ENCODE data around the gene IGF2BP2. TPM values are rescaled to one million over a fixed set of nuclear protein-coding genes. Genes with fewer than 3 reads are reported as not detected.

The IGF2BP2 gene
- total and polyA plus RNA-seq, 9 of the 15 experiments (the other 6 are each of a cell fraction or from before 2014, with no cell fraction given), result 3.2 to 59.6 (median 30.5) TPM

GRCh38 chr3:185717627-185718402 is 107.0 kb downstream of the IGF2BP2 start:
- Histone ChIP-seq H3K79me2 (ENCODE audit: control insufficient read depth, insufficient read depth, low read length) (peaks cover 56% of the 10 kb centered on the region), H3K9me3 (replicated peaks; ENCODE audit: control insufficient read depth, insufficient read depth, low read depth, low read length) (no peaks in the 10 kb centered on the region), H3K9ac (ENCODE audit: insufficient read depth in 1 of 2, low read depth in 2 of 2, low read length in 2 of 2) (no peak overlapping the region), H3K9me1 (ENCODE audit: control insufficient read depth, insufficient read depth, low read length) (no peaks in the 10 kb centered on the region), H3K27me3 (ENCODE audit: control insufficient read depth in 2 of 2, insufficient read depth in 2 of 2, low read length in 2 of 2) (no peaks in the 10 kb centered on the region), H3K4me3 (no peak overlapping the region), H4K20me1 (replicated peaks; ENCODE audit: control insufficient read depth, insufficient read depth, low read length) (peaks cover 3% of the 10 kb centered on the region), H3K27ac (ENCODE audit: extremely low read depth, low read depth, low read length) (no peak overlapping the region), H3K36me3 (ENCODE audit: control insufficient read depth, insufficient read depth, low read length) (peaks cover 3% of the 10 kb centered on the region; the same call in 2 of the 3 replicates), H3K4me2 (ENCODE audit: insufficient read depth, low read length) (no peak overlapping the region), H2AFZ (ENCODE audit: low read depth, low read length) (no peak overlapping the region), H3K4me1 (replicated peaks in 1 of 2; ENCODE audit: control insufficient read depth in 2 of 2, insufficient read depth in 2 of 2, low read length in 2 of 2) (no peaks in the 10 kb centered on the region; a peak in 3 of 5 replicates)
- ATAC-seq, result peak; percentile 44; the same call in 2 of the 3 replicates
- intact Hi-C loops (cut with micrococcal nuclease) (no loop called here), in situ Hi-C loops (cut with MboI) (no loop called here)
- TF ChIP-seq ZBTB40 (IDR thresholded peaks at IDR 0.05) (peak; percentile 86), ZBTB40 (CRISPR knock-in tag; IDR thresholded peaks at IDR 0.05) (peak; percentile 56; the same call in 1 of the 2 replicates), ZNF639 (CRISPR knock-in tag; conservative IDR thresholded peaks at IDR 0.05 in 1 of 2, IDR thresholded peaks at IDR 0.05 in 1 of 2) (no peak)
- ChIA-PET CTCF (ENCODE audit: low intra/inter-chr PET ratio) (no interaction called here), POLR2A (interaction anchor here (0.6 to 1.4 kb wide), 3 partner anchors 197 to 220 kb away, joined by 3 read pairs; no protein-coding TSS in a partner anchor)
- BruUV-seq (replicated peaks), result no TSS peak
- 89% methylated on average over 9 of the region's 9 CpGs for WGBS (ENCODE audit: insufficient coverage, low coverage, missing lambda C conversion rate)
- DNase-seq (ENCODE audit: extremely low read depth in 1 of 4, low spot score in 3 of 4), result no peak
- no peak for FAIRE-seq
